PC-3 (cell line): ENCODE measurements around the gene TRIM14. TPM values are rescaled to one million over a fixed set of nuclear protein-coding genes. Genes with fewer than 3 reads are reported as not detected.

Source experiments
- ATAC-seq: fragments of 200-7000 bp; cut with Tn5 transposase; 2 replicates; pipeline ENCODE4 v1.9.1; 2020; ENCODE audit warnings: mild to moderate bottlenecking, moderate library complexity
- BruUV-seq: library from RNA; stranded (reverse); fragments of 400-500 nt; replicated peaks from 2 replicates; lab custom pipeline; 2021; lab: Mats Ljungman, UMichigan
- CTCF ChIA-PET: fragments of 300-600 bp; sonication (Branson Sonifier 250); formaldehyde crosslinking; loops from one replicate; lab custom pipeline; 2022; ENCODE audit warnings: antibody characterized with exemption; lab: Charles Lee
- POLR2A ChIA-PET: fragments of 300-600 bp; sonication (Branson Sonifier 250); formaldehyde crosslinking; loops from one replicate; lab custom pipeline; 2022; ENCODE audit warnings: antibody characterized with exemption; ENCODE audit not compliant: unreplicated experiment; lab: Charles Lee
- DNase-seq: peaks from one replicate; pipeline ENCODE4 v3.0.0-alpha.2; 2015
- H2AFZ ChIP-seq: fragments of 300-600 bp; sonication (generic); 2 replicates; pipeline ENCODE4 v1.6.0; 2016; ENCODE audit warnings: antibody characterized with exemption, low read length
- H3F3A ChIP-seq: fragments of 300-600 bp; sonication (generic); one replicate; pipeline ENCODE4 v1.6.0; 2017; ENCODE audit warnings: antibody characterized with exemption, low read length, control low read depth, mild to moderate bottlenecking; ENCODE audit not compliant: unreplicated experiment
- H3K27ac ChIP-seq: fragments of 300-600 bp; sonication (generic); 2 replicates; pipeline ENCODE4 v1.5.1; 2016; ENCODE audit warnings: mild to moderate bottlenecking, low read length
- H3K27me3 ChIP-seq: fragments of 300-600 bp; sonication (generic); 2 replicates; pipeline ENCODE4 v1.6.1; 2016; ENCODE audit warnings: low read length, mixed read lengths
- H3K36me3 ChIP-seq: fragments of 300-600 bp; sonication (generic); 2 replicates; pipeline ENCODE4 v1.6.1; 2016; ENCODE audit warnings: low read depth, mixed run types, low read length, mixed read lengths
- H3K4me1 ChIP-seq: fragments of 300-600 bp; sonication (generic); 2 replicates; pipeline ENCODE4 v1.5.1; 2016; ENCODE audit warnings: low read length; ENCODE audit not compliant: insufficient read depth
- H3K4me2 ChIP-seq: fragments of 300-600 bp; sonication (generic); 2 replicates; pipeline ENCODE4 v1.6.0; 2016; ENCODE audit warnings: low read length
- H3K4me3 ChIP-seq: fragments of 300-600 bp; sonication (generic); 2 replicates; pipeline ENCODE4 v1.5.1; 2016; ENCODE audit warnings: mild to moderate bottlenecking, low read length, mixed read lengths
- H3K79me2 ChIP-seq: fragments of 300-600 bp; sonication (generic); 2 replicates; pipeline ENCODE4 v1.6.1; 2017; ENCODE audit warnings: low read length, mixed read lengths
- H3K9ac ChIP-seq: fragments of 300-600 bp; sonication (generic); 2 replicates; pipeline ENCODE4 v1.6.0; 2016; ENCODE audit warnings: mild to moderate bottlenecking, low read length
- H3K9me2 ChIP-seq: fragments of 300-600 bp; sonication (generic); replicated peaks from 2 replicates; pipeline ENCODE4 v1.6.1; 2016; ENCODE audit warnings: mixed run types, low read length, mixed read lengths
- H3K9me3 ChIP-seq: fragments of 300-600 bp; sonication (generic); 2 replicates; pipeline ENCODE4 v1.6.1; 2016; ENCODE audit warnings: low read length, mixed read lengths
- H4K20me1 ChIP-seq: fragments of 300-600 bp; sonication (generic); 2 replicates; pipeline ENCODE4 v1.6.1; 2016; ENCODE audit warnings: low read length, mixed read lengths
- CTCF ChIP-seq: fragments of 300-600 bp; sonication (generic); conservative IDR thresholded peaks from 2 replicates; pipeline ENCODE4 v1.5.1; 2017; ENCODE audit warnings: antibody characterized with exemption, low read depth, mild to moderate bottlenecking, low read length
- EZH2 ChIP-seq: fragments of 300-600 bp; sonication (generic); IDR thresholded peaks from one replicate; pipeline ENCODE4 v1.6.1; 2017; ENCODE audit warnings: antibody characterized with exemption, mild to moderate bottlenecking, low read length; ENCODE audit not compliant: unreplicated experiment
- EZH2phosphoT487 ChIP-seq: fragments of 300-600 bp; sonication (generic); IDR thresholded peaks from 2 replicates; pipeline ENCODE4 v1.6.1; 2018; ENCODE audit warnings: mild to moderate bottlenecking, antibody characterized with exemption, low read length, borderline replicate concordance
- intact Hi-C: fragments of 100-400 bp; cut with micrococcal nuclease; formaldehyde crosslinking; loops from 2 replicates; pipeline ENCODE4 v1.9.0; 2023
- total RNA-seq: library from RNA; depleted of rRNA; stranded (reverse); fragments of >200 nt; gene quantifications from 2 replicates; pipeline ENCODE4 v1.2.3, GENCODE V29; 2014

TRIM14 gene
- total RNA-seq, 1 experiment from 2014 or later, result 11.2 TPM

GRCh38 chr9:98075332-98075805 is 43.7 kb downstream of the TRIM14 start:
- H3K9me2 ChIP-seq, result no peaks in the 10 kb centered on the region
- H3K36me3 ChIP-seq, result peaks cover 2% of the 10 kb centered on the region; the same call in 1 of the 2 replicates
- no peak overlapping the region for H2AFZ ChIP-seq
- intact Hi-C loops, result loop anchor here (2.0 kb wide), 1 partner anchor 187 kb away; no protein-coding TSS in a partner anchor
- H3K79me2 ChIP-seq, result 0 out of 2 replicates have a peak, but pooled peaks cover 7% of the 10 kb centered on the region
- no peak overlapping the region for H3K4me3 ChIP-seq
- DNase-seq, result peak; percentile 37
- H3K9ac ChIP-seq, result no peak overlapping the region
- no peaks in the 10 kb centered on the region for H3K9me3 ChIP-seq
- no peaks in the 10 kb centered on the region for H4K20me1 ChIP-seq
- no peak overlapping the region for H3K4me2 ChIP-seq
- no peaks in the 10 kb centered on the region for H3F3A ChIP-seq
- TF ChIP-seq EZH2phosphoT487 (no peak), EZH2 (no peak), CTCF (no peak)
- ChIA-PET CTCF (no interaction called here), POLR2A (no interaction called here)
- ATAC-seq, result peak; percentile 20; the same call in 1 of the 2 replicates
- no TSS peak for BruUV-seq
- H3K4me1 ChIP-seq, result peaks cover 7% of the 10 kb centered on the region; the same call in 1 of the 2 replicates
- H3K27ac ChIP-seq, result no peak overlapping the region
- H3K27me3 ChIP-seq, result no peaks in the 10 kb centered on the region

- Histone ChIP-seq H4K20me1 (no peaks in the 10 kb centered on the region), H3K9me2 (no peaks in the 10 kb centered on the region), H3K4me1 (peaks cover 7% of the 10 kb centered on the region; the same call in 1 of the 2 replicates), H3K36me3 (no peaks in the 10 kb centered on the region; the same call in 1 of the 2 replicates), H3K79me2 (0 out of 2 replicates have a peak, but pooled peaks cover 7% of the 10 kb centered on the region), H3F3A (no peaks in the 10 kb centered on the region), H3K9ac (no peak overlapping the region), H3K9me3 (no peaks in the 10 kb centered on the region), H3K27me3 (no peaks in the 10 kb centered on the region), H3K27ac (no peak overlapping the region), H3K4me3 (no peak overlapping the region), H3K4me2 (no peak overlapping the region), H2AFZ (no peak overlapping the region)
- no TSS peak for BruUV-seq
- no peak for TF ChIP-seq EZH2
- no peak for TF ChIP-seq EZH2phosphoT487
- peak; percentile 89 for TF ChIP-seq CTCF
- DNase-seq (peak; percentile 70), ATAC-seq (peak; percentile 28; the same call in 1 of the 2 replicates)
- ChIA-PET POLR2A (no interaction called here), CTCF (interaction anchor here (0.7 kb wide), 1 partner anchor 68 kb away, joined by 3 read pairs; no protein-coding TSS in a partner anchor)
- intact Hi-C loops, result loop anchor here (2.0 to 5.0 kb wide), 2 partner anchors 118 to 188 kb away; partner anchors contain the start of gene CORO2A
These were observed 44.7 kb downstream of the TRIM14 start for GRCh38 chr9:98074115-98074990.
